ENCODE results near the gene NRXN3. TPM values are rescaled to one million over a fixed set of nuclear protein-coding genes. Genes with fewer than 3 reads are reported as not detected.

NRXN3 gene
- total and polyA plus RNA-seq, 2 experiments from 2014 or later = 0.08 to 0.11 TPM

DNA sequence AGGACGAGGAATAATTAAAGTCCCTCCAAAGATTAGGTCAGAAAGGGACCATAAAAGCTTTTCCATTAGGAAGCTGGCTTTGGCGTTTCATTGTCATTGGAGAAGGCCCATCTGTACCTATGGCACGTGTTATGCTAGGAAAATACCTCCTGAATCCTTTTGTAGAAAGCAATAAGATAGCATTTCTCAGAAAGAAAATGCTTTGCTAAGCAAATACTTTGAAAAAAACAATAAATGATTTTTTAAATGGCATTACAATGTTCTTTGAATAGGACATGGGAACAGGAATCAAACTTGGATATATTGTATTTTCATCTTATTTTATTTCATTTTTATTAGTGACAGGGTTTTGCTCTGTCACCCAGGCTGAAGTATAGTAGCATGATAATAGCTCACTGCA is 967.7 kb downstream of the NRXN3 start:
- no peak overlapping the region for H2AFZ ChIP-seq
- in situ Hi-C loops (cut with MboI) = no loop called here
- H3K9me3 ChIP-seq (ENCODE audit: low read depth) = no peaks in the 10 kb centered on the region
- no peak overlapping the region for H3K27ac ChIP-seq
- no peaks in the 10 kb centered on the region for H3K9me2 ChIP-seq (ENCODE audit: insufficient read depth)
- H3K9ac ChIP-seq = no peak overlapping the region
- H3K36me3 ChIP-seq (ENCODE audit: low read depth) = no peaks in the 10 kb centered on the region
- H3K27me3 ChIP-seq (replicated peaks; ENCODE audit: insufficient read depth) = no peaks in the 10 kb centered on the region
- DNase-seq = no peak
- H3K4me2 ChIP-seq (ENCODE audit: unreplicated experiment) = no peak overlapping the region
- no peaks in the 10 kb centered on the region for H3F3A ChIP-seq (ENCODE audit: insufficient read depth)
- H3K4me1 ChIP-seq (ENCODE audit: insufficient read depth) = no peaks in the 10 kb centered on the region
- H3K79me2 ChIP-seq (ENCODE audit: insufficient read depth) = no peaks in the 10 kb centered on the region
- H3K4me3 ChIP-seq = no peak overlapping the region
- TF ChIP-seq EZH2 (IDR thresholded peaks at IDR 0.05; ENCODE audit: insufficient read depth, poor library complexity, severe bottlenecking) = no peak
- TF ChIP-seq EZH2phosphoT487 (IDR thresholded peaks at IDR 0.05; ENCODE audit: insufficient read depth, low read depth) = no peak
- 9 to 10% methylated on average over 3 of the region's 3 CpGs for WGBS, 2 experiments (ENCODE audit: low coverage in 1 of 2, low lambda C conversion rate in 2 of 2, missing lambda C conversion rate in 2 of 2)
- no peaks in the 10 kb centered on the region for H4K20me1 ChIP-seq (ENCODE audit: insufficient read depth)

DNA sequence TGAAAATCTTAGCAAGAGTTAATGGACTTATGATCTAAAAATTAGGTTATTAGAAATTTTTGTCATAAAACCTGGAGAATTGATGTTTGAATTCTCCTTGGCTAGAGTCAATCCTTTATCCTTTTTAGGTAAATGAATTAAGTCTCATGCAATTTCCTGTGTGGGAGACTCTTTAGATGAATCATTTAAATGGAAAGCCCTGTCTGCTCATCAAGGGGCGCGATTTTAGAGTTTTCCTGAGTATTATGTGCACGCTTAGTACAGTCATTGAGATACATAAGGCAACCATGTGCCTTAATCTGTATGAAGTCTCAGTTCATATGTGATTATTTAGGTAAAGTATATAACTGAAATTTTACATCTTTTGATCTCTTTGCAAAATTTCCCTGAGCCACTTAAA is 974.7 kb downstream of the NRXN3 start:
- no peaks in the 10 kb centered on the region for H3K4me1 ChIP-seq (ENCODE audit: insufficient read depth)
- no peaks in the 10 kb centered on the region for H3K36me3 ChIP-seq (ENCODE audit: low read depth)
- no peaks in the 10 kb centered on the region for H4K20me1 ChIP-seq (ENCODE audit: insufficient read depth)
- H3K9ac ChIP-seq = no peak overlapping the region
- no peak overlapping the region for H2AFZ ChIP-seq
- in situ Hi-C loops (cut with MboI) = no loop called here
- H3K9me3 ChIP-seq (ENCODE audit: low read depth) = no peaks in the 10 kb centered on the region
- H3K27me3 ChIP-seq (replicated peaks; ENCODE audit: insufficient read depth) = no peaks in the 10 kb centered on the region; the same call in 1 of the 2 replicates
- TF ChIP-seq EZH2 (IDR thresholded peaks at IDR 0.05; ENCODE audit: insufficient read depth, poor library complexity, severe bottlenecking) (no peak), EZH2phosphoT487 (IDR thresholded peaks at IDR 0.05; ENCODE audit: insufficient read depth, low read depth) (no peak)
- 15 to 20% methylated on average over 3 of the region's 3 CpGs for WGBS, 2 experiments (ENCODE audit: low coverage in 1 of 2, low lambda C conversion rate in 2 of 2, missing lambda C conversion rate in 2 of 2)
- no peaks in the 10 kb centered on the region for H3F3A ChIP-seq (ENCODE audit: insufficient read depth)
- H3K79me2 ChIP-seq (ENCODE audit: insufficient read depth) = no peaks in the 10 kb centered on the region
- no peak overlapping the region for H3K4me3 ChIP-seq
- DNase-seq = peak; percentile 13
- H3K27ac ChIP-seq = no peak overlapping the region
- H3K9me2 ChIP-seq (ENCODE audit: insufficient read depth) = no peaks in the 10 kb centered on the region
- no peak overlapping the region for H3K4me2 ChIP-seq (ENCODE audit: unreplicated experiment)

DNA sequence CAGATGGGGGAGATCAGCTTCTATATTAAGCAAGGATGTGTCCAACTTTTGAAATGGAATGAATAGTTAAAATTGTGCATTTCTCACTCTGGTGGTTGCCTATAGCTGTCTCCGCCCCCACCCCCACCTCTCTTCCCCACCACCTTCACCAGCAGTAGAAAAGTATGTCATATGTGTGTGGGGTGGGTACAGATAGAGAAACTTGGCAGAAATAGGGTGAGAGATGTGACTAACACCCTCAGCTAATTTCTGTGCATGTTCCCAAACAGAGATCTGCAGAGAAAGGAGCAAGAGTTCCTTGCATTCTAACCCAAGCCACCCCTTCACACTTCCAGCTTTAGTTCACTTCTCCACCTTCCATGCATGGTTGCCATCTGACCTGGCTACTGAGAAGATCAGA is 980.1 kb downstream of the NRXN3 start:
- Histone ChIP-seq H3F3A (ENCODE audit: insufficient read depth) (no peaks in the 10 kb centered on the region), H4K20me1 (ENCODE audit: insufficient read depth) (no peaks in the 10 kb centered on the region), H3K27ac (no peak overlapping the region), H3K27me3 (replicated peaks; ENCODE audit: insufficient read depth) (no peaks in the 10 kb centered on the region; the same call in 1 of the 2 replicates), H3K4me2 (ENCODE audit: unreplicated experiment) (no peak overlapping the region), H3K36me3 (ENCODE audit: low read depth) (no peaks in the 10 kb centered on the region), H2AFZ (no peak overlapping the region), H3K4me3 (no peak overlapping the region), H3K4me1 (ENCODE audit: insufficient read depth) (no peaks in the 10 kb centered on the region), H3K9ac (no peak overlapping the region), H3K79me2 (ENCODE audit: insufficient read depth) (no peaks in the 10 kb centered on the region), H3K9me3 (ENCODE audit: low read depth) (no peaks in the 10 kb centered on the region), H3K9me2 (ENCODE audit: insufficient read depth) (no peaks in the 10 kb centered on the region)
- in situ Hi-C loops (cut with MboI) = no loop called here
- TF ChIP-seq EZH2phosphoT487 (IDR thresholded peaks at IDR 0.05; ENCODE audit: insufficient read depth, low read depth) (no peak), EZH2 (IDR thresholded peaks at IDR 0.05; ENCODE audit: insufficient read depth, poor library complexity, severe bottlenecking) (no peak)
- DNase-seq = no peak
- WGBS, 2 experiments (ENCODE audit: low coverage in 1 of 2, low lambda C conversion rate in 2 of 2, missing lambda C conversion rate in 2 of 2) = 0 to 19% methylated on average over 1 of the region's 1 CpG

DNA sequence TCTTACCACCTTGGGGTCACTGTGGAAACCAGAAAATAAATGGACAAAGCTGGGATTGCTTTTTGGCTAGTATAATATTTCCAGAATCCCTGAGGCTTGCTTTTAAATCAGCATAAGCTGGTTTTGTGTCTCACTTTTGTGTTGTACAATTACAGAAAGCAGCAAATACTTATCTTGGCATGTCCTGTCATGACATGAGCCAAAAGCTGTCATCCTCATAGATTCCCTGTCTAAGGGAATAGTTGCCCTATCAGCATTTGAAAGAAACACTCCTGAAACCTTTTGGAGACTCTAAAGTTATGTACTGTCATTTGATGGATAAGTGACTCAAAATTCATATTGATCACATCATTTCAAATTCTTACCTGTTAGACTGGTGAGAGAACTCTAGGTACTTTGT is 987.2 kb downstream of the NRXN3 start:
- H3K36me3 ChIP-seq (ENCODE audit: low read depth) = no peaks in the 10 kb centered on the region
- H3K27ac ChIP-seq = no peak overlapping the region
- DNase-seq = no peak
- H3K9me3 ChIP-seq (ENCODE audit: low read depth) = no peaks in the 10 kb centered on the region
- no peaks in the 10 kb centered on the region for H3K4me1 ChIP-seq (ENCODE audit: insufficient read depth)
- no peaks in the 10 kb centered on the region for H3K9me2 ChIP-seq (ENCODE audit: insufficient read depth)
- no peak overlapping the region for H3K9ac ChIP-seq
- TF ChIP-seq EZH2phosphoT487 (IDR thresholded peaks at IDR 0.05; ENCODE audit: insufficient read depth, low read depth) = no peak
- no peak for TF ChIP-seq EZH2 (IDR thresholded peaks at IDR 0.05; ENCODE audit: insufficient read depth, poor library complexity, severe bottlenecking)
- no peaks in the 10 kb centered on the region for H3K79me2 ChIP-seq (ENCODE audit: insufficient read depth)
- H2AFZ ChIP-seq = no peak overlapping the region
- no peaks in the 10 kb centered on the region for H3F3A ChIP-seq (ENCODE audit: insufficient read depth)
- H3K4me2 ChIP-seq (ENCODE audit: unreplicated experiment) = no peak overlapping the region
- no peaks in the 10 kb centered on the region for H4K20me1 ChIP-seq (ENCODE audit: insufficient read depth)
- H3K27me3 ChIP-seq (replicated peaks; ENCODE audit: insufficient read depth) = no peaks in the 10 kb centered on the region
- in situ Hi-C loops (cut with MboI) = no loop called here
- H3K4me3 ChIP-seq = no peak overlapping the region

DNA sequence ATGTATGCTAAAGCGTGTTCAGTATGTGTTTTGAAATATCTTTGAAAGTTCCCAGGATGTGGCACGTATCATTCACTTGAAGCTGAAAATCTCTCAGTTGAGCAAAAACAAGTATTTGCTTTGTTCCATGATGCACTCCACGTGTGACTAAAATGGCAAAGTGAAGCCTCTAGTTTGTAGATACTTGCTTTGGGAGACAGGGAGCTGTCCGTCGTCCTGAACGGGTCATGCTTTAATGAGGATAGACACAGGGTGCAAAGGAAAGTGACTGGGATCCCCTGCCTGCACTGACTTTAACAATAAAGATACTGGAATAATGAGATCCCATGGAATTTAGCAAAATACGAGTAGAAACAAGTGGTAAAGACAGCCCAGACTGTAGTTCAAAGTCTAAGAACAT is 991.4 kb downstream of the NRXN3 start:
- H3K4me1 ChIP-seq (ENCODE audit: insufficient read depth) = no peaks in the 10 kb centered on the region
- DNase-seq = peak; percentile 18
- H3K9me2 ChIP-seq (ENCODE audit: insufficient read depth) = no peaks in the 10 kb centered on the region
- no peak overlapping the region for H3K9ac ChIP-seq
- H4K20me1 ChIP-seq (ENCODE audit: insufficient read depth) = no peaks in the 10 kb centered on the region
- H3K27ac ChIP-seq = no peak overlapping the region
- no peaks in the 10 kb centered on the region for H3K9me3 ChIP-seq (ENCODE audit: low read depth)
- no peaks in the 10 kb centered on the region for H3K36me3 ChIP-seq (ENCODE audit: low read depth)
- H2AFZ ChIP-seq = no peak overlapping the region
- H3K4me3 ChIP-seq = no peak overlapping the region
- no peak overlapping the region for H3K4me2 ChIP-seq (ENCODE audit: unreplicated experiment)
- no peaks in the 10 kb centered on the region for H3K79me2 ChIP-seq (ENCODE audit: insufficient read depth)
- 5 to 11% methylated on average over 7 of the region's 7 CpGs for WGBS, 2 experiments (ENCODE audit: low coverage in 1 of 2, low lambda C conversion rate in 2 of 2, missing lambda C conversion rate in 2 of 2)
- in situ Hi-C loops (cut with MboI) = no loop called here
- no peaks in the 10 kb centered on the region for H3F3A ChIP-seq (ENCODE audit: insufficient read depth)
- TF ChIP-seq EZH2 (IDR thresholded peaks at IDR 0.05; ENCODE audit: insufficient read depth, poor library complexity, severe bottlenecking) = no peak
- TF ChIP-seq EZH2phosphoT487 (IDR thresholded peaks at IDR 0.05; ENCODE audit: insufficient read depth, low read depth) = no peak
- no peaks in the 10 kb centered on the region for H3K27me3 ChIP-seq (replicated peaks; ENCODE audit: insufficient read depth)
